Adrenal gland (tissue), 5 donors: ENCODE data around the gene GPC6.

ENCODE experiments used
- CTCF ChIP-seq, 6 experiments: fragments of 450-650 bp in 4 of 6; fragments of 200-600 bp in 2 of 6; sonication (generic) in 1 of 6; IDR thresholded peaks; 1 replicate in 5 of 6; 2 replicates in 1 of 6; pipeline versions ENCODE4 v1.5.1 to v1.8.0; 2016 to 2021; ENCODE audit warnings: antibody characterized with exemption in 6 of 6, mild to moderate bottlenecking in 2 of 6, moderate library complexity in 1 of 6
- POLR2A ChIP-seq, 2 donors: fragments of 450-650 bp; IDR thresholded peaks; one replicate each; pipeline ENCODE4 v1.6.1; 2017; ENCODE audit warnings: antibody characterized with exemption in 2 of 2, mild to moderate bottlenecking in 2 of 2, moderate library complexity in 1 of 2
- donor health status: DM: no; HTN: no; CAD: no.

GRCh38 chr13:94394723-94395122, 1168.1 kb downstream of the GPC6 start:
- TF ChIP-seq CTCF (IDR thresholded peaks at IDR 0.05) (no peak), POLR2A (IDR thresholded peaks at IDR 0.05) (no peak)
